Measurements from ENCODE around the gene ABHD14A. TPM values are rescaled to one million over a fixed set of nuclear protein-coding genes. Genes with fewer than 3 reads are reported as not detected.

ABHD14A gene
- total RNA-seq, 1 experiment from 2014 or later = 3.8 TPM

- TF ChIP-seq, protein P1, sequence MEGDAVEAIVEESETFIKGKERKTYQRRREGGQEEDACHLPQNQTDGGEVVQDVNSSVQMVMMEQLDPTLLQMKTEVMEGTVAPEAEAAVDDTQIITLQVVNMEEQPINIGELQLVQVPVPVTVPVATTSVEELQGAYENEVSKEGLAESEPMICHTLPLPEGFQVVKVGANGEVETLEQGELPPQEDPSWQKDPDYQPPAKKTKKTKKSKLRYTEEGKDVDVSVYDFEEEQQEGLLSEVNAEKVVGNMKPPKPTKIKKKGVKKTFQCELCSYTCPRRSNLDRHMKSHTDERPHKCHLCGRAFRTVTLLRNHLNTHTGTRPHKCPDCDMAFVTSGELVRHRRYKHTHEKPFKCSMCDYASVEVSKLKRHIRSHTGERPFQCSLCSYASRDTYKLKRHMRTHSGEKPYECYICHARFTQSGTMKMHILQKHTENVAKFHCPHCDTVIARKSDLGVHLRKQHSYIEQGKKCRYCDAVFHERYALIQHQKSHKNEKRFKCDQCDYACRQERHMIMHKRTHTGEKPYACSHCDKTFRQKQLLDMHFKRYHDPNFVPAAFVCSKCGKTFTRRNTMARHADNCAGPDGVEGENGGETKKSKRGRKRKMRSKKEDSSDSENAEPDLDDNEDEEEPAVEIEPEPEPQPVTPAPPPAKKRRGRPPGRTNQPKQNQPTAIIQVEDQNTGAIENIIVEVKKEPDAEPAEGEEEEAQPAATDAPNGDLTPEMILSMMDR (IDR thresholded peaks at IDR 0.05) = no peak
- no peak for TF ChIP-seq ESRRA (CRISPR knock-in tag; IDR thresholded peaks at IDR 0.05; ENCODE audit: borderline replicate concordance)
- no peak for TF ChIP-seq TEAD4 (CRISPR knock-in tag; IDR thresholded peaks at IDR 0.05)
- TF ChIP-seq ZNF232 (CRISPR knock-in tag; IDR thresholded peaks at IDR 0.05) = no peak
- TF ChIP-seq ATF1 (CRISPR knock-in tag; IDR thresholded peaks at IDR 0.05) = no peak
- no peak for TF ChIP-seq FOXK1 (CRISPR knock-in tag; IDR thresholded peaks at IDR 0.05)
These were observed 32.4 kb downstream of the ABHD14A start (continued) for GRCh38 chr3:52007291-52007690.

DNA sequence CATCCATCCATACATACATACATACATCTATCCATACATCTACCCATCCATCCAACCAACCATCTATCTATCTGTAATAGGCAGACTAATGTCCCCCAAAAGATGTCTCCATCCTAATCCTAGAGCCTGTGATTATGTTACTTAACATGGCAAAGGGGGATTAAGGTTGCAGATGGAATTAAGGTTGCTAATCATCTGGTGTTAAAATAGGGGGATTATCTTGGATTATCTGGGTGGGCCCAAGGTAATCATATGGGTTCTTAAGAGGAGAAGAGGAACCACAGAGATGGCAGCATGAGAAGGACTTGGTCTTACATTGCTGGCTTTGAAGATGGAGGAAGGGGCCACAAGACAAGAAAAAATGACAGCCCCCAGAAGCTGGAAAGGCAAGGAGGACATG is 35.6 kb downstream of the ABHD14A start:
- no peaks in the 10 kb centered on the region; the same call in 1 of the 2 replicates for H3K27me3 Mint-ChIP-seq (ENCODE audit: low read depth)
- H3K4me1 Mint-ChIP-seq = peaks cover 22% of the 10 kb centered on the region
- no peak for TF ChIP-seq ZNF219 (CRISPR knock-in tag; IDR thresholded peaks at IDR 0.05; ENCODE audit: borderline replicate concordance)
- no peak for TF ChIP-seq CBFB (CRISPR knock-in tag; IDR thresholded peaks at IDR 0.05; ENCODE audit: low read depth)
- no peak for TF ChIP-seq TCF7 (CRISPR knock-in tag; IDR thresholded peaks at IDR 0.05; ENCODE audit: low read depth)
- ATAC-seq (no peak), DNase-seq (ENCODE audit: low spot score) (no peak)
- no peak overlapping the region for H3K27ac Mint-ChIP-seq
- CTCF ChIA-PET = interaction anchor here (1.0 to 1.5 kb wide), 3 partner anchors 44 to 134 kb away, joined by 3 to 4 read pairs (median 3); partner anchors contain the start of gene DUSP7
- H3K9me3 Mint-ChIP-seq = no peaks in the 10 kb centered on the region
- no peaks in the 10 kb centered on the region for H3K36me3 Mint-ChIP-seq
- POLR2A ChIA-PET = no interaction called here
- H3K4me3 Mint-ChIP-seq = no peak overlapping the region

DNA sequence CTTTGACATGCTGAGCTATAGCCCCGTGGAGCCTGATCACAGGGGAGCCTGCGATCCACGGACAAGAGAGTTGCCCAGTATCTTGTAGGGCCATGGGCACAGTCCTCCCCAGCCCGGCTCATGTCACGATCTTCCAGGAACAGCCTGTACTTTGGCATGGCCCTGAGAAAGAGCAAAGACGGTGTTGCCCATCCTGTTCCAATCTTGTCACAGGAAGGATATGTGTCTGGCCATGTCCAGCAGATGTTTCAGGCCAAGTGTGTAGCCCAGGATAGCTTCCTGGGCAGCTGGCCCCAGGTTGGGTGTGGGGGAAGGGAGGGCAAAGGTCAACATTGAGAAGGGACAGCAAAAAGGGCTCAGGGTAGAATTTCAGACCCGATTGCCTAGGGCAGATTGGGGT is 37.8 kb downstream of the ABHD14A start:
- POLR2A ChIA-PET = no interaction called here
- no peak for ATAC-seq
- Mint-ChIP-seq H3K27me3 (ENCODE audit: low read depth) (no peaks in the 10 kb centered on the region; the same call in 1 of the 2 replicates), H3K9me3 (no peaks in the 10 kb centered on the region), H3K4me1 (peaks cover 5% of the 10 kb centered on the region), H3K36me3 (no peaks in the 10 kb centered on the region), H3K4me3 (no peak overlapping the region), H3K27ac (no peak overlapping the region)
- DNase-seq (ENCODE audit: low spot score) = no peak
- CTCF ChIA-PET = interaction anchor here (1.1 to 13.0 kb wide), 10 partner anchors 9 to 110 kb away, joined by 3 to 138 read pairs (median 6); partner anchors contain the start of genes DUSP7 and RRP9
- TF ChIP-seq PRRX2 (CRISPR knock-in tag; IDR thresholded peaks at IDR 0.05) (no peak), MYBL2 (CRISPR knock-in tag; IDR thresholded peaks at IDR 0.05) (no peak), ELF4 (CRISPR knock-in tag; IDR thresholded peaks at IDR 0.05; ENCODE audit: low read depth) (no peak), ZNF232 (CRISPR knock-in tag; IDR thresholded peaks at IDR 0.05) (no peak), STAT6 (CRISPR knock-in tag; conservative IDR thresholded peaks at IDR 0.05; ENCODE audit: low read depth) (no peak), CREM (CRISPR knock-in tag; IDR thresholded peaks at IDR 0.05) (no peak), ZNF138 (CRISPR knock-in tag; conservative IDR thresholded peaks at IDR 0.05) (no peak), CBFB (CRISPR knock-in tag; IDR thresholded peaks at IDR 0.05; ENCODE audit: low read depth) (no peak), E2F1 (CRISPR knock-in tag; IDR thresholded peaks at IDR 0.05) (no peak)
- TF ChIP-seq, protein P2, sequence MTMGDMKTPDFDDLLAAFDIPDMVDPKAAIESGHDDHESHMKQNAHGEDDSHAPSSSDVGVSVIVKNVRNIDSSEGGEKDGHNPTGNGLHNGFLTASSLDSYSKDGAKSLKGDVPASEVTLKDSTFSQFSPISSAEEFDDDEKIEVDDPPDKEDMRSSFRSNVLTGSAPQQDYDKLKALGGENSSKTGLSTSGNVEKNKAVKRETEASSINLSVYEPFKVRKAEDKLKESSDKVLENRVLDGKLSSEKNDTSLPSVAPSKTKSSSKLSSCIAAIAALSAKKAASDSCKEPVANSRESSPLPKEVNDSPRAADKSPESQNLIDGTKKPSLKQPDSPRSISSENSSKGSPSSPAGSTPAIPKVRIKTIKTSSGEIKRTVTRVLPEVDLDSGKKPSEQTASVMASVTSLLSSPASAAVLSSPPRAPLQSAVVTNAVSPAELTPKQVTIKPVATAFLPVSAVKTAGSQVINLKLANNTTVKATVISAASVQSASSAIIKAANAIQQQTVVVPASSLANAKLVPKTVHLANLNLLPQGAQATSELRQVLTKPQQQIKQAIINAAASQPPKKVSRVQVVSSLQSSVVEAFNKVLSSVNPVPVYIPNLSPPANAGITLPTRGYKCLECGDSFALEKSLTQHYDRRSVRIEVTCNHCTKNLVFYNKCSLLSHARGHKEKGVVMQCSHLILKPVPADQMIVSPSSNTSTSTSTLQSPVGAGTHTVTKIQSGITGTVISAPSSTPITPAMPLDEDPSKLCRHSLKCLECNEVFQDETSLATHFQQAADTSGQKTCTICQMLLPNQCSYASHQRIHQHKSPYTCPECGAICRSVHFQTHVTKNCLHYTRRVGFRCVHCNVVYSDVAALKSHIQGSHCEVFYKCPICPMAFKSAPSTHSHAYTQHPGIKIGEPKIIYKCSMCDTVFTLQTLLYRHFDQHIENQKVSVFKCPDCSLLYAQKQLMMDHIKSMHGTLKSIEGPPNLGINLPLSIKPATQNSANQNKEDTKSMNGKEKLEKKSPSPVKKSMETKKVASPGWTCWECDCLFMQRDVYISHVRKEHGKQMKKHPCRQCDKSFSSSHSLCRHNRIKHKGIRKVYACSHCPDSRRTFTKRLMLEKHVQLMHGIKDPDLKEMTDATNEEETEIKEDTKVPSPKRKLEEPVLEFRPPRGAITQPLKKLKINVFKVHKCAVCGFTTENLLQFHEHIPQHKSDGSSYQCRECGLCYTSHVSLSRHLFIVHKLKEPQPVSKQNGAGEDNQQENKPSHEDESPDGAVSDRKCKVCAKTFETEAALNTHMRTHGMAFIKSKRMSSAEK (CRISPR knock-in tag; IDR thresholded peaks at IDR 0.05; ENCODE audit: borderline replicate concordance) = no peak
- TF ChIP-seq, protein P3, sequence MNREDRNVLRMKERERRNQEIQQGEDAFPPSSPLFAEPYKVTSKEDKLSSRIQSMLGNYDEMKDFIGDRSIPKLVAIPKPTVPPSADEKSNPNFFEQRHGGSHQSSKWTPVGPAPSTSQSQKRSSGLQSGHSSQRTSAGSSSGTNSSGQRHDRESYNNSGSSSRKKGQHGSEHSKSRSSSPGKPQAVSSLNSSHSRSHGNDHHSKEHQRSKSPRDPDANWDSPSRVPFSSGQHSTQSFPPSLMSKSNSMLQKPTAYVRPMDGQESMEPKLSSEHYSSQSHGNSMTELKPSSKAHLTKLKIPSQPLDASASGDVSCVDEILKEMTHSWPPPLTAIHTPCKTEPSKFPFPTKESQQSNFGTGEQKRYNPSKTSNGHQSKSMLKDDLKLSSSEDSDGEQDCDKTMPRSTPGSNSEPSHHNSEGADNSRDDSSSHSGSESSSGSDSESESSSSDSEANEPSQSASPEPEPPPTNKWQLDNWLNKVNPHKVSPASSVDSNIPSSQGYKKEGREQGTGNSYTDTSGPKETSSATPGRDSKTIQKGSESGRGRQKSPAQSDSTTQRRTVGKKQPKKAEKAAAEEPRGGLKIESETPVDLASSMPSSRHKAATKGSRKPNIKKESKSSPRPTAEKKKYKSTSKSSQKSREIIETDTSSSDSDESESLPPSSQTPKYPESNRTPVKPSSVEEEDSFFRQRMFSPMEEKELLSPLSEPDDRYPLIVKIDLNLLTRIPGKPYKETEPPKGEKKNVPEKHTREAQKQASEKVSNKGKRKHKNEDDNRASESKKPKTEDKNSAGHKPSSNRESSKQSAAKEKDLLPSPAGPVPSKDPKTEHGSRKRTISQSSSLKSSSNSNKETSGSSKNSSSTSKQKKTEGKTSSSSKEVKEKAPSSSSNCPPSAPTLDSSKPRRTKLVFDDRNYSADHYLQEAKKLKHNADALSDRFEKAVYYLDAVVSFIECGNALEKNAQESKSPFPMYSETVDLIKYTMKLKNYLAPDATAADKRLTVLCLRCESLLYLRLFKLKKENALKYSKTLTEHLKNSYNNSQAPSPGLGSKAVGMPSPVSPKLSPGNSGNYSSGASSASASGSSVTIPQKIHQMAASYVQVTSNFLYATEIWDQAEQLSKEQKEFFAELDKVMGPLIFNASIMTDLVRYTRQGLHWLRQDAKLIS (CRISPR knock-in tag; IDR thresholded peaks at IDR 0.05; ENCODE audit: borderline replicate concordance) = no peak
- TF ChIP-seq, protein P4, sequence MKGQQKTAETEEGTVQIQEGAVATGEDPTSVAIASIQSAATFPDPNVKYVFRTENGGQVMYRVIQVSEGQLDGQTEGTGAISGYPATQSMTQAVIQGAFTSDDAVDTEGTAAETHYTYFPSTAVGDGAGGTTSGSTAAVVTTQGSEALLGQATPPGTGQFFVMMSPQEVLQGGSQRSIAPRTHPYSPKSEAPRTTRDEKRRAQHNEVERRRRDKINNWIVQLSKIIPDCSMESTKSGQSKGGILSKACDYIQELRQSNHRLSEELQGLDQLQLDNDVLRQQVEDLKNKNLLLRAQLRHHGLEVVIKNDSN (CRISPR knock-in tag; IDR thresholded peaks at IDR 0.05) = no peak
